Nephron (organoid): ENCODE data around the gene CDNF.
"Not testable (repeated sequence)": the region's sequence is repeated elsewhere in the genome, so short reads cannot be mapped to it uniquely, and the experiment has no call there.

Experiments
- H3K27ac Mint-ChIP-seq, 3 experiments: 2 replicates each; pipeline ENCODE4 v1.8.0; 2020; ENCODE audit warnings: mixed read lengths in 3 of 3, mild to moderate bottlenecking in 2 of 3, moderate library complexity in 1 of 3
- H3K27me3 Mint-ChIP-seq: 2 replicates; pipeline ENCODE4 v1.8.0; 2021; ENCODE audit warnings: low read depth, mild to moderate bottlenecking, moderate library complexity, mixed read lengths
- H3K36me3 Mint-ChIP-seq: 2 replicates; pipeline ENCODE4 v1.8.0; 2020; ENCODE audit warnings: low read depth, mixed read lengths
- H3K4me1 Mint-ChIP-seq: 2 replicates; pipeline ENCODE4 v1.8.0; 2020; ENCODE audit warnings: mixed read lengths
- H3K4me3 Mint-ChIP-seq, 3 experiments: 2 replicates each; pipeline ENCODE4 v1.8.0; 2020; ENCODE audit warnings: mild to moderate bottlenecking in 3 of 3, mixed read lengths in 3 of 3, moderate library complexity in 2 of 3
- H3K9me3 Mint-ChIP-seq: 2 replicates; pipeline ENCODE4 v1.8.0; 2020; ENCODE audit warnings: mixed read lengths
- CTCF ChIP-seq, 3 experiments: fragments of 200-600 bp; sonication (generic); IDR thresholded peaks; one replicate each; pipeline ENCODE4 v1.5.0; 2021; ENCODE audit warnings: antibody characterized with exemption in 3 of 3; ENCODE audit not compliant: unreplicated experiment in 3 of 3

Gene CDNF

GRCh38 chr10:14878266-14879123, 40.7 kb upstream of the CDNF start, which contains the start of gene SUV39H2:
SUV39H2 (plus strand) TSS chr10:14878866; CDS start chr10:14878889, 23 bp downstream.
- peaks cover 25% of the 10 kb centered on the region for H3K4me1 Mint-ChIP-seq
- peaks cover 6% of the 10 kb centered on the region for H3K36me3 Mint-ChIP-seq
- TF ChIP-seq CTCF (IDR thresholded peaks at IDR 0.05; ENCODE audit: unreplicated experiment in 3 of 3), result no peak
- H3K9me3 Mint-ChIP-seq, result no peaks in the 10 kb centered on the region
- H3K27me3 Mint-ChIP-seq, result no peaks in the 10 kb centered on the region
- peak within 1 kb of the TSS; percentile 96 to 99 (median 99) for H3K27ac Mint-ChIP-seq
- peak within 1 kb of the TSS; percentile 97 to 99 (median 99) for H3K4me3 Mint-ChIP-seq

- Mint-ChIP-seq H3K9me3 (no peaks in the 10 kb centered on the region), H3K27ac (peak overlapping the region; percentile 96 to 99 (median 99)), H3K27me3 (no peaks in the 10 kb centered on the region), H3K4me3 (peak overlapping the region; percentile 97 to 99 (median 99)), H3K4me1 (peaks cover 25% of the 10 kb centered on the region), H3K36me3 (no peaks in the 10 kb centered on the region)
- TF ChIP-seq CTCF (IDR thresholded peaks at IDR 0.05; ENCODE audit: unreplicated experiment in 3 of 3), result no peak
Observed at GRCh38 chr10:14876764-14877163, 38.9 kb upstream of the CDNF start.

- Mint-ChIP-seq H3K36me3 (no peaks in the 10 kb centered on the region), H3K27me3 (no peaks in the 10 kb centered on the region), H3K27ac (peak overlapping the region in 2 of 3 experiments; percentile 35 to 99), H3K9me3 (no peaks in the 10 kb centered on the region), H3K4me3 (peak overlapping the region; percentile 97 to 99 (median 99)), H3K4me1 (peaks cover 25% of the 10 kb centered on the region)
- no peak for TF ChIP-seq CTCF (IDR thresholded peaks at IDR 0.05; ENCODE audit: unreplicated experiment in 3 of 3)
Observed at GRCh38 chr10:14875941-14876340, 38.1 kb upstream of the CDNF start.

- no peaks in the 10 kb centered on the region for H3K27me3 Mint-ChIP-seq
- H3K27ac Mint-ChIP-seq, result no peak overlapping the region
- peaks cover 15% of the 10 kb centered on the region for H3K4me1 Mint-ChIP-seq
- peaks cover 13% of the 10 kb centered on the region for H3K36me3 Mint-ChIP-seq
- no peaks in the 10 kb centered on the region for H3K9me3 Mint-ChIP-seq
- no peak for TF ChIP-seq CTCF (IDR thresholded peaks at IDR 0.05; ENCODE audit: unreplicated experiment in 3 of 3)
- no peak overlapping the region for H3K4me3 Mint-ChIP-seq
Observed at GRCh38 chr10:14873090-14873760, 35.4 kb upstream of the CDNF start.

GRCh38 chr10:14864871-14865270, 27.0 kb upstream of the CDNF start:
- H3K27ac Mint-ChIP-seq, H3K4me1 Mint-ChIP-seq, H3K4me3 Mint-ChIP-seq: not testable (repeated sequence)

GRCh38 chr10:14864466-14864865, 26.6 kb upstream of the CDNF start:
- H3K27me3 Mint-ChIP-seq, result not testable (repeated sequence)

More at GRCh38 chr10:14864871-14865270, 27.0 kb upstream of the CDNF start:
- H3K27me3 Mint-ChIP-seq, H3K9me3 Mint-ChIP-seq: not testable (repeated sequence)
- H3K36me3 Mint-ChIP-seq, result peaks cover 52% of the 10 kb centered on the region

More at GRCh38 chr10:14864466-14864865, 26.6 kb upstream of the CDNF start:
- not testable (repeated sequence) for H3K4me1 Mint-ChIP-seq, H3K27ac Mint-ChIP-seq, H3K9me3 Mint-ChIP-seq, H3K4me3 Mint-ChIP-seq
- H3K36me3 Mint-ChIP-seq, result peaks cover 48% of the 10 kb centered on the region
